Measurements from ENCODE around the gene MYT1.

Gene MYT1

GRCh38 chr20:64140061-64140931, 24.0 kb upstream of the MYT1 start:
- DNase-seq, result no peak

- no peak for DNase-seq
These were observed 23.3 kb upstream of the MYT1 start for GRCh38 chr20:64140956-64141355.

GRCh38 chr20:64142590-64142989, 21.7 kb upstream of the MYT1 start:
- DNase-seq, result no peak

GRCh38 chr20:64143018-64143801, 21.0 kb upstream of the MYT1 start:
- no peak for DNase-seq

- no peak for DNase-seq
These were observed 19.9 kb upstream of the MYT1 start for GRCh38 chr20:64144144-64144912.

- DNase-seq, result no peak
These were observed 18.6 kb upstream of the MYT1 start for GRCh38 chr20:64145458-64146300.

GRCh38 chr20:64146301-64146935, 17.8 kb upstream of the MYT1 start:
- no peak for DNase-seq

GRCh38 chr20:64146936-64147477, 17.2 kb upstream of the MYT1 start:
- DNase-seq, result no peak

GRCh38 chr20:64148581-64148980, 15.7 kb upstream of the MYT1 start:
- DNase-seq, result no peak

- DNase-seq, result no peak
These were observed 15.1 kb upstream of the MYT1 start for GRCh38 chr20:64149141-64149540.

GRCh38 chr20:64149809-64150560, 14.3 kb upstream of the MYT1 start:
- no peak for DNase-seq

GRCh38 chr20:64150756-64151632, 13.3 kb upstream of the MYT1 start:
- no peak for DNase-seq

GRCh38 chr20:64151633-64152530, 12.4 kb upstream of the MYT1 start:
- DNase-seq, result no peak

GRCh38 chr20:64152906-64153305, 11.3 kb upstream of the MYT1 start:
- DNase-seq, result no peak

- no peak for DNase-seq
These were observed 10.8 kb upstream of the MYT1 start for GRCh38 chr20:64153410-64153809.

GRCh38 chr20:64153861-64154589, 10.2 kb upstream of the MYT1 start:
- no peak for DNase-seq

GRCh38 chr20:64154590-64155257, 9.5 kb upstream of the MYT1 start:
- DNase-seq, result no peak

All from AML-193 (cell line).